Endothelial cell of umbilical vein (primary cell): ENCODE measurements around the gene LTBP1. TPM values are rescaled to one million over a fixed set of nuclear protein-coding genes. Genes with fewer than 3 reads are reported as not detected.

Experiments used
- BruUV-seq: library from RNA; stranded (reverse); fragments of 400-500 nt; replicated peaks from 2 replicates; lab custom pipeline; 2021; lab: Mats Ljungman, UMichigan
- CTCF ChIA-PET: fragments of 300-600, 350-600 bp; sonication (Branson Sonifier 250); formaldehyde crosslinking; loops from one replicate; lab custom pipeline; 2021; ENCODE audit warnings: antibody characterized with exemption, inconsistent platforms; lab: Charles Lee
- POLR2A ChIA-PET: fragments of 300-600, 350-600 bp; sonication (Branson Sonifier 250); formaldehyde crosslinking; loops from one replicate; lab custom pipeline; 2021; ENCODE audit warnings: antibody characterized with exemption, inconsistent platforms; lab: Charles Lee
- DNase-seq: peaks from one replicate; pipeline ENCODE4 v3.0.0-alpha.2; 2011; ENCODE audit warnings: low read depth, low spot score
- FAIRE-seq: peaks from 2 replicates; lab custom pipeline; 2011; peaks lifted over from hg19 to GRCh38; lab: Jason Lieb, UNC
- H2AFZ ChIP-seq: 2 replicates; pipeline ENCODE4 v1.6.0; 2012; ENCODE audit warnings: low read depth, low read length, control low read depth, inconsistent platforms
- H3K27ac ChIP-seq: 2 replicates; pipeline ENCODE4 v1.5.1; 2011; ENCODE audit warnings: low read depth, mild to moderate bottlenecking, control low read depth, low read length, moderate library complexity; ENCODE audit not compliant: insufficient read depth
- H3K27me3 ChIP-seq, 2 experiments: 2 replicates each; pipeline versions ENCODE4 v1.6.0 to v1.6.1; 2011; ENCODE audit warnings: low read length in 2 of 2, mixed read lengths in 1 of 2; ENCODE audit not compliant: control insufficient read depth in 2 of 2, insufficient read depth in 2 of 2
- H3K36me3 ChIP-seq, 2 experiments: 2 replicates in 1 of 2; 3 replicates in 1 of 2; pipeline ENCODE4 v1.5.1; 2011; ENCODE audit warnings: low read length in 2 of 2, mild to moderate bottlenecking in 1 of 2, moderate library complexity in 1 of 2; ENCODE audit not compliant: control insufficient read depth in 2 of 2, insufficient read depth in 2 of 2; ENCODE audit errors: extremely low read depth in 1 of 2
- H3K4me1 ChIP-seq: 3 replicates; pipeline ENCODE4 v1.5.1; 2011; ENCODE audit warnings: mild to moderate bottlenecking, low read length; ENCODE audit not compliant: control insufficient read depth, insufficient read depth; ENCODE audit errors: extremely low read depth
- H3K4me2 ChIP-seq: 2 replicates; pipeline ENCODE4 v1.6.1; 2011; ENCODE audit warnings: low read length, control low read depth, mixed read lengths; ENCODE audit not compliant: insufficient read depth
- H3K4me3 ChIP-seq, 3 experiments: fragments of 200-600 bp in 1 of 3; sonication (generic), shearing (Covaris generic) in 1 of 3; replicated peaks in 1 of 3; 2 replicates each; pipeline ENCODE4 v1.5.1; 2011 to 2016; ENCODE audit warnings: control low read depth in 3 of 3, low read length in 3 of 3, mild to moderate bottlenecking in 2 of 3, inconsistent platforms in 1 of 3, low read depth in 1 of 3, moderate library complexity in 1 of 3; ENCODE audit not compliant: insufficient read depth in 1 of 3
- H3K79me2 ChIP-seq: 2 replicates; pipeline ENCODE4 v1.6.0; 2012; ENCODE audit warnings: low read length, inconsistent platforms; ENCODE audit not compliant: control insufficient read depth, insufficient read depth
- H3K9ac ChIP-seq: replicated peaks from 2 replicates; pipeline ENCODE3; 2011; ENCODE audit warnings: low read length, control low read depth; ENCODE audit not compliant: insufficient read depth; ENCODE audit errors: extremely low read depth
- H3K9me1 ChIP-seq: replicated peaks from 3 replicates; pipeline ENCODE4 v1.6.0; 2011; ENCODE audit warnings: mild to moderate bottlenecking, low read length; ENCODE audit not compliant: control insufficient read depth, insufficient read depth; ENCODE audit errors: extremely low read depth
- H3K9me3 ChIP-seq: replicated peaks from 2 replicates; pipeline ENCODE4 v1.5.1; 2012; ENCODE audit warnings: low read length, inconsistent platforms; ENCODE audit not compliant: control insufficient read depth, insufficient read depth
- H4K20me1 ChIP-seq: replicated peaks from 2 replicates; pipeline ENCODE3; 2011; ENCODE audit warnings: mild to moderate bottlenecking, low read length; ENCODE audit not compliant: control insufficient read depth, insufficient read depth; ENCODE audit errors: extremely low read depth
- CTCF ChIP-seq, 2 donors: IDR thresholded peaks; 1 replicate in 1 of 2; 2 replicates in 1 of 2; pipeline ENCODE4 v1.5.1; 2011; ENCODE audit warnings: low read length in 2 of 2, mild to moderate bottlenecking in 2 of 2, moderate library complexity in 2 of 2, control low read depth in 1 of 2, inconsistent platforms in 1 of 2, low read depth in 1 of 2; ENCODE audit not compliant: insufficient read depth in 1 of 2; ENCODE audit errors: extremely low read depth in 1 of 2
- EZH2 ChIP-seq: IDR thresholded peaks from 2 replicates; pipeline ENCODE4 v1.6.1; 2012; ENCODE audit warnings: borderline replicate concordance, low read depth, mild to moderate bottlenecking, moderate library complexity, low read length, inconsistent platforms; ENCODE audit not compliant: severe bottlenecking
- FOS ChIP-seq: IDR thresholded peaks from 2 replicates; pipeline ENCODE4 v1.6.1; 2011; ENCODE audit warnings: mild to moderate bottlenecking, low read length, moderate library complexity, borderline replicate concordance; ENCODE audit not compliant: insufficient read depth
- GATA2 ChIP-seq: IDR thresholded peaks from 2 replicates; pipeline ENCODE4 v1.7.0; 2011; ENCODE audit warnings: low read depth, mild to moderate bottlenecking, moderate library complexity, mixed read lengths, low read length; ENCODE audit not compliant: insufficient read length, insufficient read depth
- JUN ChIP-seq: IDR thresholded peaks from 2 replicates; pipeline ENCODE4 v1.6.1; 2011; ENCODE audit warnings: borderline replicate concordance, low read depth; ENCODE audit not compliant: insufficient read length, insufficient read depth
- MYC ChIP-seq: IDR thresholded peaks from one replicate; pipeline ENCODE4 v1.6.1; 2011; ENCODE audit warnings: mild to moderate bottlenecking, low read depth, low read length
- POLR2A ChIP-seq: IDR thresholded peaks from 2 replicates; pipeline ENCODE4 v1.6.1; 2012; ENCODE audit warnings: low read depth, mild to moderate bottlenecking, control low read depth, low read length
- POLR2AphosphoS5 ChIP-seq: IDR thresholded peaks from 2 replicates; pipeline ENCODE4 v1.6.1; 2012; ENCODE audit warnings: low read depth, mild to moderate bottlenecking, control low read depth, low read length, moderate library complexity; ENCODE audit not compliant: insufficient read depth
- dilution Hi-C: fragments of 300-500 bp; cut with MboI; formaldehyde crosslinking; loops from one replicate; pipeline ENCODE4 v1.15.0; 2019; ENCODE audit warnings: low sequenced_read_pairs; ENCODE audit not compliant: extremely low pct_ligation_motif_present
- intact Hi-C: fragments of 100-400 bp; cut with micrococcal nuclease; formaldehyde crosslinking; loops from one replicate; pipeline ENCODE4 v1.10.0; 2022
- polyA plus RNA-seq, 4 experiments: library from polyadenylated mRNA; depleted of rRNA in 3 of 4; stranded (reverse) in 3 of 4; unstranded in 1 of 4; fragments of >200 nt; gene quantifications; 2 replicates each; pipeline versions ENCODE4 v1.2.1 to v1.2.3, GENCODE V29; 2011 to 2012; ENCODE audit warnings: missing spikeins in 1 of 4
- total RNA-seq: library from RNA; stranded (reverse); gene quantifications from 2 replicates; pipeline ENCODE4 v1.2.3, GENCODE V29; 2021
- TF ChIP-seq, protein P1 (sequence below): IDR thresholded peaks from 2 replicates; pipeline ENCODE4 v1.6.1; 2011; ENCODE audit not compliant: insufficient read depth, insufficient read length

Gene LTBP1
- total and polyA plus RNA-seq, 2 donors (not counting 3 experiments of a cell fraction or from before 2014, with no cell fraction given): 57.4 to 68.2 TPM

- CTCF ChIA-PET: interaction anchor here (1.1 kb wide), 1 partner anchor 12 kb away, joined by 3 read pairs; no protein-coding TSS in a partner anchor
Measured at GRCh38 chr2:33321876-33322483, 375.2 kb downstream of the LTBP1 start.

More at GRCh38 chr2:33321876-33322483, 375.2 kb downstream of the LTBP1 start:
- BruUV-seq: no TSS peak
- FAIRE-seq (no peak), DNase-seq (peak; percentile 90)
- intact Hi-C loops (no loop called here), dilution Hi-C loops (no loop called here)
- Histone ChIP-seq H3K27me3 (no peaks in the 10 kb centered on the region), H3K9ac (no peak overlapping the region), H3K9me1 (no peaks in the 10 kb centered on the region), H3K9me3 (no peaks in the 10 kb centered on the region), H3K4me2 (no peak overlapping the region), H3K27ac (no peak overlapping the region), H4K20me1 (no peaks in the 10 kb centered on the region), H3K79me2 (no peaks in the 10 kb centered on the region), H3K4me3 (no peak overlapping the region), H3K4me1 (no peaks in the 10 kb centered on the region), H3K36me3 (no peaks in the 10 kb centered on the region), H2AFZ (no peak overlapping the region)
- POLR2A ChIA-PET: no interaction called here
- TF ChIP-seq GATA2: no peak
- TF ChIP-seq, protein P1, sequence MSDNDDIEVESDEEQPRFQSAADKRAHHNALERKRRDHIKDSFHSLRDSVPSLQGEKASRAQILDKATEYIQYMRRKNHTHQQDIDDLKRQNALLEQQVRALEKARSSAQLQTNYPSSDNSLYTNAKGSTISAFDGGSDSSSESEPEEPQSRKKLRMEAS: no peak
- TF ChIP-seq MYC: no peak
- TF ChIP-seq CTCF (IDR thresholded peaks at IDR 0.05; ENCODE audit: extremely low read depth in 1 of 2, insufficient read depth in 1 of 2, low read depth in 1 of 2, low read length in 2 of 2): no peak
- TF ChIP-seq POLR2A: no peak
- no peak for TF ChIP-seq FOS
- no peak for TF ChIP-seq JUN
- no peak for TF ChIP-seq POLR2AphosphoS5
- no peak for TF ChIP-seq EZH2
